ENCODE data around the gene STX11.

GRCh38 chr6:144165784-144166183, 15.5 kb downstream of the STX11 start:
- TF ChIP-seq, protein P1, sequence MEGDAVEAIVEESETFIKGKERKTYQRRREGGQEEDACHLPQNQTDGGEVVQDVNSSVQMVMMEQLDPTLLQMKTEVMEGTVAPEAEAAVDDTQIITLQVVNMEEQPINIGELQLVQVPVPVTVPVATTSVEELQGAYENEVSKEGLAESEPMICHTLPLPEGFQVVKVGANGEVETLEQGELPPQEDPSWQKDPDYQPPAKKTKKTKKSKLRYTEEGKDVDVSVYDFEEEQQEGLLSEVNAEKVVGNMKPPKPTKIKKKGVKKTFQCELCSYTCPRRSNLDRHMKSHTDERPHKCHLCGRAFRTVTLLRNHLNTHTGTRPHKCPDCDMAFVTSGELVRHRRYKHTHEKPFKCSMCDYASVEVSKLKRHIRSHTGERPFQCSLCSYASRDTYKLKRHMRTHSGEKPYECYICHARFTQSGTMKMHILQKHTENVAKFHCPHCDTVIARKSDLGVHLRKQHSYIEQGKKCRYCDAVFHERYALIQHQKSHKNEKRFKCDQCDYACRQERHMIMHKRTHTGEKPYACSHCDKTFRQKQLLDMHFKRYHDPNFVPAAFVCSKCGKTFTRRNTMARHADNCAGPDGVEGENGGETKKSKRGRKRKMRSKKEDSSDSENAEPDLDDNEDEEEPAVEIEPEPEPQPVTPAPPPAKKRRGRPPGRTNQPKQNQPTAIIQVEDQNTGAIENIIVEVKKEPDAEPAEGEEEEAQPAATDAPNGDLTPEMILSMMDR (IDR thresholded peaks at IDR 0.05; ENCODE audit: borderline replicate concordance, extremely low read depth, low read length, poor library complexity, severe bottlenecking) = no peak
- no peak for TF ChIP-seq EZH2 (IDR thresholded peaks at IDR 0.05; ENCODE audit: borderline replicate concordance, low read depth, low read length, severe bottlenecking)

All from DND-41 (cell line).